Measurements from ENCODE around the gene TXNDC2. TPM values are rescaled to one million over a fixed set of nuclear protein-coding genes. Genes with fewer than 3 reads are reported as not detected.

The TXNDC2 gene
- polyA plus RNA-seq, 3 donors: 0.10 to 0.36 TPM; not detected in 1

GRCh38 chr18:9913151-9913525, 27.4 kb downstream of the TXNDC2 start:
- Histone ChIP-seq H3K9me3 (replicated peaks in 1 of 2; ENCODE audit: control insufficient read depth in 1 of 2, insufficient read depth in 1 of 2, low read length in 2 of 2) (peaks cover 0 to 4% of the 10 kb centered on the region in 2 donors), H3K36me3 (replicated peaks in 1 of 2; ENCODE audit: control insufficient read depth in 1 of 2, insufficient read depth in 2 of 2, low read length in 2 of 2) (no peaks in the 10 kb centered on the region), H3K9ac (ENCODE audit: insufficient read depth, low read length, poor library complexity, severe bottlenecking) (peak overlapping the region; percentile 99), H3K27me3 (ENCODE audit: control insufficient read depth in 2 of 2, insufficient read depth in 2 of 2, low read length in 2 of 2) (no peaks in the 10 kb centered on the region), H3K27ac (ENCODE audit: low read depth in 1 of 2, low read length in 2 of 2) (peak overlapping the region; percentile 80 to 97), H2AFZ (ENCODE audit: insufficient read depth, low read depth, low read length, poor library complexity, severe bottlenecking) (peak overlapping the region; percentile 83), H3K79me2 (ENCODE audit: insufficient read depth, low read length) (peaks cover 41% of the 10 kb centered on the region), H3K4me2 (replicated peaks; ENCODE audit: extremely low read depth, low read length, poor library complexity, severe bottlenecking) (peak overlapping the region; percentile 66), H3K4me3 (replicated peaks in 1 of 3; ENCODE audit: low read depth in 2 of 3, low read length in 3 of 3) (peak overlapping the region; percentile 62 to 98 (median 95)), H3K4me1 (ENCODE audit: control insufficient read depth in 1 of 2, insufficient read depth in 2 of 2, low read length in 2 of 2) (peaks cover 36 to 56% of the 10 kb centered on the region in 2 donors), H4K20me1 (ENCODE audit: insufficient read depth, low read length) (peaks cover 35% of the 10 kb centered on the region)
- Mint-ChIP-seq H3K4me3 (peak overlapping the region; percentile 83 to 95), H3K27me3 (ENCODE audit: low read depth in 3 of 3) (no peaks in the 10 kb centered on the region), H3K27ac (peak overlapping the region; percentile 91 to 98 (median 97)), H3K36me3 (no peaks in the 10 kb centered on the region), H3K9me3 (peaks cover 0 to 6% (median 0%) of the 10 kb centered on the region in 7 donors), H3K4me1 (peaks cover 41% of the 10 kb centered on the region)
- WGBS (ENCODE audit: insufficient coverage): 11% methylated on average over 6 of the region's 12 CpGs
- no peak for DNase-seq
- intact Hi-C loops (cut with micrococcal nuclease): loop anchor here (5.0 to 10.0 kb wide), 2 partner anchors 61 to 208 kb away; partner anchors contain the start of gene RAB31 (in 2 of the 2)
- TF ChIP-seq CTCF (IDR thresholded peaks at IDR 0.05): no peak

- peaks cover 36 to 62% of the 10 kb centered on the region in 2 donors for H3K4me1 ChIP-seq (ENCODE audit: control insufficient read depth in 1 of 2, insufficient read depth in 2 of 2, low read length in 2 of 2)
- peak within 1 kb of the TSS; percentile 91 to 98 (median 97) for H3K27ac Mint-ChIP-seq
- no peaks in the 10 kb centered on the region for H3K36me3 ChIP-seq (replicated peaks in 1 of 2; ENCODE audit: control insufficient read depth in 1 of 2, insufficient read depth in 2 of 2, low read length in 2 of 2)
- WGBS (ENCODE audit: insufficient coverage): under 1% methylated on average over 87 of the region's 87 CpGs
- peak within 1 kb of the TSS; percentile 87 to 98 (median 95) for H3K4me3 ChIP-seq (replicated peaks in 1 of 3; ENCODE audit: low read depth in 2 of 3, low read length in 3 of 3)
- no peaks in the 10 kb centered on the region for H3K36me3 Mint-ChIP-seq
- H4K20me1 ChIP-seq (ENCODE audit: insufficient read depth, low read length): peaks cover 41% of the 10 kb centered on the region
- H3K9ac ChIP-seq (ENCODE audit: insufficient read depth, low read length, poor library complexity, severe bottlenecking): peak within 1 kb of the TSS; percentile 99
- peak within 1 kb of the TSS; percentile 83 for H2AFZ ChIP-seq (ENCODE audit: insufficient read depth, low read depth, low read length, poor library complexity, severe bottlenecking)
- H3K9me3 ChIP-seq (replicated peaks in 1 of 2; ENCODE audit: control insufficient read depth in 1 of 2, insufficient read depth in 1 of 2, low read length in 2 of 2): peaks cover 0 to 4% of the 10 kb centered on the region in 2 donors
- H3K79me2 ChIP-seq (ENCODE audit: insufficient read depth, low read length): peaks cover 47% of the 10 kb centered on the region
- intact Hi-C loops (cut with micrococcal nuclease): loop anchor here (5.0 to 10.0 kb wide), 2 partner anchors 61 to 209 kb away; partner anchors contain the start of gene RAB31 (in 2 of the 2)
- H3K27me3 ChIP-seq (ENCODE audit: control insufficient read depth in 2 of 2, insufficient read depth in 2 of 2, low read length in 2 of 2): no peaks in the 10 kb centered on the region
- H3K9me3 Mint-ChIP-seq: peaks cover 0 to 6% (median 0%) of the 10 kb centered on the region in 7 donors
- peak within 1 kb of the TSS; percentile 68 for H3K4me2 ChIP-seq (replicated peaks; ENCODE audit: extremely low read depth, low read length, poor library complexity, severe bottlenecking)
- DNase-seq: peak; percentile 95 to 99 (median 97)
- H3K27me3 Mint-ChIP-seq (ENCODE audit: low read depth in 3 of 3): no peaks in the 10 kb centered on the region
- H3K27ac ChIP-seq (ENCODE audit: low read depth in 1 of 2, low read length in 2 of 2): peak within 1 kb of the TSS; percentile 80 to 97
- H3K4me3 Mint-ChIP-seq: peak within 1 kb of the TSS; percentile 83 to 95
- peaks cover 41% of the 10 kb centered on the region for H3K4me1 Mint-ChIP-seq
- no peak for TF ChIP-seq CTCF (IDR thresholded peaks at IDR 0.05)
These were observed 28.0 kb downstream of the TXNDC2 start, which contains the start of gene VAPA for GRCh38 chr18:9913526-9914333. Gene VAPA (plus strand): TSS chr18:9914016. CDS start chr18:9914257, 241 bp downstream.
